ACHN (cell line): ENCODE data around the gene PHOX2A.
"Not testable (repeated sequence)": the region's sequence is repeated elsewhere in the genome, so short reads cannot be mapped to it uniquely, and the experiment has no call there.

Experiments
- DNase-seq: peaks from one replicate; pipeline ENCODE4 v3.0.0-alpha.2; 2015
- in situ Hi-C: cut with HindIII; loops from 2 replicates; pipeline ENCODE4 v1.10.0; 2017; ENCODE audit warnings: low sequenced_read_pairs, low pct_ligation_motif_present, low pct_unique_long_range_greater_than_20kb

The PHOX2A gene

DNA sequence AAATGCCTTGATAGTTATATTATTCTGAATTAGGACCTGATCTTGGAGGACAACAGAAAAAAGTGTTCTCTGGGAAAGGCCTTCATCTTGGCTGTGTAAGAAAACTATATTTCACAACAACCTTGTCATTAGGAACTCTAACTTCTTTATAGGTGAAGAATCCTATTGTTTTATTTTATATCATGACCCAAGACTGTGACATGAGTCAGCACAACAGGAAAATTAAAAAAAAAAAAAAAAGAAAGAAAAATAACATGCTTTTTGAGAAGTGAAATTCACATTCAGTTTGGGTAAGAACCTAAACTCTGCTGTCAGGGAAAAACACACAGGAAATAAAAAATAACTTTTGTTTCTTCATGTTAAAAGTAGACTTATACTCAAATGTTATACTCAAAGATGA, 39.1 kb downstream of the PHOX2A start:
- in situ Hi-C loops: no loop called here
- no peak for DNase-seq

DNA sequence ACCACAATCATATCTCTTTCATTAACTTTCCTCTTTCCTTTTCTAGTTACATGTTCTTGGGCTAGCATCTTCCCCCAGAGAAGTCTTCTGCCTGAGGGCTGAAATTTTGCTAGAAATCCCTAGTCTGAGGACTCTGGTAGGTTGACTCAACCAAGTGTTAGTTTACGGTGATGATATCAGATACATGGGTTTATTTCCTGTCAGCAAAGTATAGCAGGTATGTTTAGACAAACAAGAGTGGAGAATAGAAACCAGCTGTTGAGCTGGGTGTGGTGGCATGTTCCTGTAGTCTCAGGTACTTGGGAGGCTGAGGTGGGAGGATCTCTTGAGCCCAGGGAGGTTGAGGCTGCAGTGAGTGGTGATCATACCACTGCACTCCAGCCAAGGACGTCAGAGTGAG, 40.8 kb downstream of the PHOX2A start:
- DNase-seq: no peak
- in situ Hi-C loops: no loop called here

DNA sequence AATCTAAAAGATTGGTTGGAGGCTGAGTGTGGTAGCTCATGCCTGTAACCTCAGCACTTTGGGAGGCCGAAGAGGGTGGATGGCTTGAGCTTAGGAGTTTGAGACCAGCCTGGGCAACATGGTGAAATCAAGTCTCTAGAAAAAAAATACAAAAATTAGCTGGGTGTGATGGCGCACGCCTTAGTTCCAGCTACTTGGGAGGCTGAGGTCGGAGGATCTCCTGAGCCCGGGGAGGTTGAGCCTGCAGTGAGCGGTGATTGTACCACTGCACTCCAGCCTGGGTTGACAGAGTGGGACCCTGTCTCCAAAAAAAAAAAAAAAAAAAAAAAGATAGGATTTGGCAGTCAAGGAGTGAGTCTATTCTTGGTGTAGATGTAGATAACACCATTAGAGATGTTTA, 41.4 kb downstream of the PHOX2A start:
- no peak for DNase-seq
- in situ Hi-C loops: no loop called here

DNA sequence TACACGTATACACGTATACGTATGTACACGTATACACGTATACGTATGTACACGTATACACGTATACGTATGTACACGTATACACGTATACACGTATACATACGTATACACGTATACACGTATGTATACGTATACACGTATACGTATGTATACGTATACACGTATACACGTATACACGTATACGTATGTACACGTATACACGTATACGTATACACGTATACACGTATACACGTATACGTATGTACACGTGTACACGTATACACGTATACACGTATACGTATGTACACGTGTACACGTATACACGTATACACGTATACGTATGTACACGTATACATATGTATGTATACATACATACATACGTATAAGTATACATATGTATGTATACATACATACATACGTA, 42.5 kb downstream of the PHOX2A start:
- in situ Hi-C loops, DNase-seq: not testable (repeated sequence)

DNA sequence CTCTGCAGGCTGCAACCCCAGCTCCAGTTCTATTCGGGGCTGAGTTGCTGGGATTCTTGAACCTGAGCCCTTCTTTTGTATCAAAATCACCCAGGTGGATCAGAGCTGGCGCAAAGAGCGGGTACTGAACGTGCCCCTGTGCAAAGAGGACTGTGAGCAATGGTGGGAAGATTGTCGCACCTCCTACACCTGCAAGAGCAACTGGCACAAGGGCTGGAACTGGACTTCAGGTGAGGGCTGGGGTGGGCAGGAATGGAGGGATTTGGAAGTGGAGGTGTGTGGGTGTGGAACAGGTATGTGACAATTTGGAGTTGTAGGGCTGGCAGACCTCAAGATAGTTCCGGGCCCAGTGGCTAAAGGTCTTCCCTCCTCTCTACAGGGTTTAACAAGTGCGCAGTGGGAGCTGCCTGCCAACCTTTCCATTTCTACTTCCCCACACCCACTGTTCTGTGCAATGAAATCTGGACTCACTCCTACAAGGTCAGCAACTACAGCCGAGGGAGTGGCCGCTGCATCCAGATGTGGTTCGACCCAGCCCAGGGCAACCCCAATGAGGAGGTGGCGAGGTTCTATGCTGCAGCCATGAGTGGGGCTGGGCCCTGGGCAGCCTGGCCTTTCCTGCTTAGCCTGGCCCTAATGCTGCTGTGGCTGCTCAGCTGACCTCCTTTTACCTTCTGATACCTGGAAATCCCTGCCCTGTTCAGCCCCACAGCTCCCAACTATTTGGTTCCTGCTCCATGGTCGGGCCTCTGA, 48.3 kb downstream of the PHOX2A start:
- in situ Hi-C loops: no loop called here
- no peak for DNase-seq

- in situ Hi-C loops: no loop called here
- no peak for DNase-seq
Measured at GRCh38 chr11:72191961-72192381, 52.0 kb downstream of the PHOX2A start, which contains the start of gene FOLR1. TSS of gene FOLR1 (plus strand) at chr11:72192140. CDS start at chr11:72192174, 34 bp downstream.

DNA sequence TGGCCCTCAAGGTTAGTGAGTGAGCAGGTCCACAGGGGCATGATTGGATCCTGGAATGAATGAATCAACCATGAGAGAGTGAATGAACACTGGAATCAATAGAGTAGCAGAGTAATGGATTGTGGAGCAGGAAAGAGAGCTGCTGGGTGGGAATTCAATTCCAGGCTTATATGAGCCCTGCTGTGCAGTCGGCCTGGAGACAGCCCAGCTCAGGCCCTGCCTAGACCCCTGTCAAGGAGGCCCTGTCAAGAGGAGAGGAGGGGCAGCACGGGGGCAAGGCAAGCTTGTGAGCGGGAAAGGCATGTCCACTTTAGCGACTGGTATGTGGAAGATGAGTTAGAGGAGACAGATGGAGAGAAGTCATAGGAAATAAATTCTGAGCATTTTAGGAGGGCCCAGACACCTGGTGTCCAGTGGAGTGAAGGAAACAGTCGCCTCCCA, 53.3 kb downstream of the PHOX2A start:
- no peak for DNase-seq
- in situ Hi-C loops: no loop called here

DNA sequence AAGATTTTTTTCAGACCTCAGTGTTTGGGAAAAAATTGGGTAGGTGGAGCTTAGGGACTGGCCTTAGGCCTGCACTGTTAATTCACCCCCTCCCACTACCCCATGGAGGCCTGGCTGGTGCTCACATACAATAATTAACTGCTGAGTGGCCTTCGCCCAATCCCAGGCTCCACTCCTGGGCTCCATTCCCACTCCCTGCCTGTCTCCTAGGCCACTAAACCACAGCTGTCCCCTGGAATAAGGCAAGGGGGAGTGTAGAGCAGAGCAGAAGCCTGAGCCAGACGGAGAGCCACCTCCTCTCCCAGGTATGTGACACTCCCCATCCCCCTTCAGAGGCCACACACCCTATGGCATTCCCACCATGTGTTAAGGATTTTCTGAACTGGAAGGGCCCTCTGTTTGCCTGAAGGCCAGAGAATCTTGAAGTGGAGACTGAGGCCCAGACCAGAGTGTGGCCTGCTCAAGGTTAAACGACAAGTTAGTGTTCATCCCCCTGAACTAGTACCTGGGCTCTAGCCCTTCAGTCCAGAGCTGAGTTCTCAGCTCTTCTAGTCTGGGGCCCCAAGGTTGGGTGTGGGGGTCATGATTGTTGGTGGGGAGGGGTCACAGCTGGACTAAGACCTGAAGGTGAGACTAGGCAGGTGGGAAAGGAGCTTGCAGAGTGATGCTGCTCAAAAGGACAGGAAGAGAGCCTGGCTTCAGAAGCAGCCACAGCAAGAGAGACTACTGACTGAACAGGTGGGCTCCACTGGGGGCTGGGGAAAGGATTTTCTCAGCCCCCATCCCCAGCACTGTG, 54.3 kb downstream of the PHOX2A start:
- in situ Hi-C loops: no loop called here
- peak; percentile 30 for DNase-seq
